CD14-positive monocyte (primary cell): ENCODE data around the gene AQP6. TPM values are rescaled to one million over a fixed set of nuclear protein-coding genes. Genes with fewer than 3 reads are reported as not detected.

ENCODE experiments used
- DNase-seq, 3 donors: peaks; one replicate each; pipeline ENCODE4 v3.0.0-alpha.2; 2011 to 2022
- H2AFZ ChIP-seq: 2 replicates; pipeline ENCODE4 v1.6.0; 2012; ENCODE audit warnings: mild to moderate bottlenecking, low read depth, low read length, inconsistent platforms; ENCODE audit not compliant: insufficient read depth, poor library complexity, severe bottlenecking
- H3K27ac ChIP-seq, 2 donors: 1 replicate in 1 of 2; 2 replicates in 1 of 2; pipeline ENCODE4 v1.5.1; 2012 to 2013; ENCODE audit warnings: low read length in 2 of 2, control low read depth in 1 of 2, inconsistent platforms in 1 of 2, low read depth in 1 of 2, mild to moderate bottlenecking in 1 of 2
- H3K27me3 ChIP-seq, 2 donors: one replicate each; pipeline versions ENCODE4 v1.6.0 to v1.6.1; 2011 to 2013; ENCODE audit warnings: low read length in 2 of 2; ENCODE audit not compliant: control insufficient read depth in 2 of 2, insufficient read depth in 2 of 2
- H3K36me3 ChIP-seq, 2 donors: replicated peaks in 1 of 2; 1 replicate in 1 of 2; 2 replicates in 1 of 2; pipeline versions ENCODE4 v1.5.1 to v1.6.1; 2012 to 2013; ENCODE audit warnings: low read length in 2 of 2, control low read depth in 1 of 2, inconsistent platforms in 1 of 2, mild to moderate bottlenecking in 1 of 2; ENCODE audit not compliant: insufficient read depth in 2 of 2, control insufficient read depth in 1 of 2
- H3K4me1 ChIP-seq, 2 donors: 1 replicate in 1 of 2; 2 replicates in 1 of 2; pipeline versions ENCODE4 v1.5.1 to v1.6.1; 2012 to 2013; ENCODE audit warnings: low read length in 2 of 2, control low read depth in 1 of 2, inconsistent platforms in 1 of 2, mild to moderate bottlenecking in 1 of 2, moderate library complexity in 1 of 2; ENCODE audit not compliant: insufficient read depth in 2 of 2, control insufficient read depth in 1 of 2
- H3K4me2 ChIP-seq: replicated peaks from 2 replicates; pipeline ENCODE3; 2012; ENCODE audit warnings: low read length, moderate library complexity, mild to moderate bottlenecking; ENCODE audit not compliant: poor library complexity, severe bottlenecking; ENCODE audit errors: extremely low read depth
- H3K4me3 ChIP-seq, 3 experiments: fragments of 200-600 bp in 1 of 3; sonication (generic) in 1 of 3; replicated peaks in 1 of 3; 1 replicate in 2 of 3; 2 replicates in 1 of 3; pipeline ENCODE4 v1.5.1; 2011 to 2013; ENCODE audit warnings: low read length in 3 of 3, mild to moderate bottlenecking in 3 of 3, control low read depth in 2 of 3, low read depth in 2 of 3, inconsistent platforms in 1 of 3, moderate library complexity in 1 of 3
- H3K79me2 ChIP-seq: 2 replicates; pipeline ENCODE4 v1.6.0; 2012; ENCODE audit warnings: mild to moderate bottlenecking, control low read depth, inconsistent platforms, low read length, moderate library complexity; ENCODE audit not compliant: insufficient read depth
- H3K9ac ChIP-seq: 2 replicates; pipeline ENCODE4 v1.6.0; 2017; ENCODE audit warnings: low read length, mild to moderate bottlenecking; ENCODE audit not compliant: insufficient read depth, poor library complexity, severe bottlenecking
- H3K9me3 ChIP-seq, 2 donors: replicated peaks in 1 of 2; 1 replicate in 1 of 2; 2 replicates in 1 of 2; pipeline versions ENCODE4 v1.5.1 to v1.6.1; 2012 to 2013; ENCODE audit warnings: low read length in 2 of 2, control low read depth in 1 of 2; ENCODE audit not compliant: control insufficient read depth in 1 of 2, insufficient read depth in 1 of 2
- H4K20me1 ChIP-seq: 2 replicates; pipeline ENCODE4 v1.6.0; 2012; ENCODE audit warnings: mild to moderate bottlenecking, low read length, control low read depth, moderate library complexity; ENCODE audit not compliant: insufficient read depth
- H3K27ac Mint-ChIP-seq, 7 donors: one replicate each; pipeline ENCODE4 v1.8.0; 2020; ENCODE audit warnings: mild to moderate bottlenecking in 7 of 7, mixed read lengths in 7 of 7, moderate library complexity in 6 of 7, inconsistent platforms in 2 of 7
- H3K27me3 Mint-ChIP-seq, 3 donors: one replicate each; pipeline ENCODE4 v1.8.0; 2021 to 2022; ENCODE audit warnings: low read depth in 3 of 3, mild to moderate bottlenecking in 3 of 3, mixed read lengths in 3 of 3, moderate library complexity in 3 of 3, inconsistent platforms in 1 of 3
- H3K36me3 Mint-ChIP-seq, 2 donors: one replicate each; pipeline ENCODE4 v1.8.0; 2020; ENCODE audit warnings: mixed read lengths in 2 of 2, inconsistent platforms in 1 of 2, mild to moderate bottlenecking in 1 of 2
- H3K4me1 Mint-ChIP-seq: one replicate; pipeline ENCODE4 v1.8.0; 2020; ENCODE audit warnings: mild to moderate bottlenecking, mixed read lengths
- H3K4me3 Mint-ChIP-seq, 2 donors: one replicate each; pipeline ENCODE4 v1.8.0; 2020; ENCODE audit warnings: mild to moderate bottlenecking in 2 of 2, mixed read lengths in 2 of 2, moderate library complexity in 1 of 2
- H3K9me3 Mint-ChIP-seq, 7 donors: one replicate each; pipeline ENCODE4 v1.8.0; 2020 to 2022; ENCODE audit warnings: mixed read lengths in 7 of 7, mild to moderate bottlenecking in 6 of 7, moderate library complexity in 6 of 7, inconsistent platforms in 2 of 7
- whole genome bisulfite sequencing: methylation state at CpG from one replicate; pipeline ENCODE4 v1.1.5; 2013; ENCODE audit warnings: missing lambda C conversion rate; ENCODE audit not compliant: insufficient coverage; 5-methylcytosine and 5-hydroxymethylcytosine counted together
- intact Hi-C, 2 donors: fragments of 100-400 bp; cut with micrococcal nuclease; formaldehyde crosslinking; loops; one replicate each; pipeline versions ENCODE4 v1.15.0 to v1.15.1; 2023
- polyA plus RNA-seq, 3 donors: library from polyadenylated mRNA; depleted of rRNA in 1 of 3; unstranded in 2 of 3; stranded (reverse) in 1 of 3; fragments of 300-500 nt in 2 of 3; fragments of >200 nt in 1 of 3; fragmentation: Illumina TruSeq in 2 of 3; gene quantifications; 1 replicate in 2 of 3; 2 replicates in 1 of 3; pipeline ENCODE4 v1.2.3, GENCODE V29; 2012 to 2021
- TF ChIP-seq, protein P1 (sequence below): fragments of 200-600 bp; IDR thresholded peaks from one replicate; pipeline ENCODE4 v1.8.0; 2022; ENCODE audit warnings: antibody characterized with exemption, mild to moderate bottlenecking

AQP6 gene
- polyA plus RNA-seq, 3 donors, result 0.04 TPM; not detected in 2

DNA sequence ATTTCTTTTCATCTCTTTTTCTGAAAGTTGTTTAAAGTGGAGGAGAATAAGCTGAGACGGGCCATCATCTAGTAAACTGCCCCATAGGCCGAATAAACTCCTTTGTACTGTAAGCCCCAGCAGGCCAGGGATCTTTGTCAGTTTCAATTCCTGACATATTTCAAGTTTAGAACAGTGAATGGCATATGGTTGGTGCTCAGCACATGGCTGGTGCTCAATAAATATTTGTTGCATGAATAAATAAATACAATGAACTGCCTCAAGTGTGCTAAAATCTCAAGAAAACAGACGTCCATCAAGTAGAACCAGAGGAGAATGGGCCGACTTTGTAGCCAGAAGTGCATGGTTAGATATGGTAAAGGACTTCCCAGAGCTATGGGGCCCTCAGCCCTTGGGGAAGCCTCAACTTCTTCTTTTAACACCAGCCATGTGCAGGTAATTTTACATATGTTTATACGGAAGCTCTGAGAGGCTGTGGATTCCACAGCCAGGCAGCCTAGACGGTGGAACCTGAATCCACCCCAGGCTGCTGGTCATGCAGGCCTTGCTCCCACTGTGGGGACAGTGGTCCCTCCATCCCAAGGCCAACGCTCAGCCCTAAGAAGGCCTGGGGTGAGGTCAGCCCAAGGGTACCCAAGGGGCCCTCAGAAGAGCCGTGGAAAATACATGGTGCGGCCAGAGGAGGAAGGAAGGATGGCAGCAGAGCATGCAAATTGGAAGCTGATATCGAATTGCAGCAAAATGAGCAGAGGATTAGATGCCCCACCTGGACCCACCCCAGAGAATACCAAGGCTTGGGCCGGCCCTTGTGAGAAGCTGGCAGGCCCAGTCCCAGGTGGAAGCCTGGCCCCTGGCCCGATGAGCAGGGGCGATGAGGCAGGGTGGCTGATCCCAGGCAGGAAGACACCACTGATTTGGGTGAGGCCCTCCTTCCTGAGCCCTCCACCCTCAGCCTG is 30.9 kb upstream of the AQP6 start:
- DNase-seq, result no peak
- peaks cover 28% of the 10 kb centered on the region for H3K4me1 Mint-ChIP-seq
- no peaks in the 10 kb centered on the region for H3K36me3 ChIP-seq
- WGBS, result 86% methylated on average over 8 of the region's 13 CpGs
- TF ChIP-seq, protein P1, sequence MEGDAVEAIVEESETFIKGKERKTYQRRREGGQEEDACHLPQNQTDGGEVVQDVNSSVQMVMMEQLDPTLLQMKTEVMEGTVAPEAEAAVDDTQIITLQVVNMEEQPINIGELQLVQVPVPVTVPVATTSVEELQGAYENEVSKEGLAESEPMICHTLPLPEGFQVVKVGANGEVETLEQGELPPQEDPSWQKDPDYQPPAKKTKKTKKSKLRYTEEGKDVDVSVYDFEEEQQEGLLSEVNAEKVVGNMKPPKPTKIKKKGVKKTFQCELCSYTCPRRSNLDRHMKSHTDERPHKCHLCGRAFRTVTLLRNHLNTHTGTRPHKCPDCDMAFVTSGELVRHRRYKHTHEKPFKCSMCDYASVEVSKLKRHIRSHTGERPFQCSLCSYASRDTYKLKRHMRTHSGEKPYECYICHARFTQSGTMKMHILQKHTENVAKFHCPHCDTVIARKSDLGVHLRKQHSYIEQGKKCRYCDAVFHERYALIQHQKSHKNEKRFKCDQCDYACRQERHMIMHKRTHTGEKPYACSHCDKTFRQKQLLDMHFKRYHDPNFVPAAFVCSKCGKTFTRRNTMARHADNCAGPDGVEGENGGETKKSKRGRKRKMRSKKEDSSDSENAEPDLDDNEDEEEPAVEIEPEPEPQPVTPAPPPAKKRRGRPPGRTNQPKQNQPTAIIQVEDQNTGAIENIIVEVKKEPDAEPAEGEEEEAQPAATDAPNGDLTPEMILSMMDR, result no peak
- no peak overlapping the region for H3K27ac Mint-ChIP-seq
- no peak overlapping the region for H3K27ac ChIP-seq
- no peak overlapping the region for H3K4me3 ChIP-seq
- no peak overlapping the region for H3K9ac ChIP-seq
- intact Hi-C loops, result no loop called here
- H3K4me2 ChIP-seq, result no peak overlapping the region
- peaks cover 0 to 2% (median 0%) of the 10 kb centered on the region in 7 donors for H3K9me3 Mint-ChIP-seq
- no peaks in the 10 kb centered on the region for H3K36me3 Mint-ChIP-seq
- peaks cover 24 to 48% (median 34%) of the 10 kb centered on the region in 3 donors for H3K27me3 Mint-ChIP-seq
- no peak overlapping the region for H3K4me3 Mint-ChIP-seq
- no peak overlapping the region for H2AFZ ChIP-seq
- no peaks in the 10 kb centered on the region for H3K79me2 ChIP-seq
- no peaks in the 10 kb centered on the region for H4K20me1 ChIP-seq
- peaks cover 0 to 34% of the 10 kb centered on the region in 2 donors for H3K27me3 ChIP-seq
- H3K4me1 ChIP-seq, result peaks cover 12 to 17% of the 10 kb centered on the region in 2 donors
- no peaks in the 10 kb centered on the region for H3K9me3 ChIP-seq

DNA sequence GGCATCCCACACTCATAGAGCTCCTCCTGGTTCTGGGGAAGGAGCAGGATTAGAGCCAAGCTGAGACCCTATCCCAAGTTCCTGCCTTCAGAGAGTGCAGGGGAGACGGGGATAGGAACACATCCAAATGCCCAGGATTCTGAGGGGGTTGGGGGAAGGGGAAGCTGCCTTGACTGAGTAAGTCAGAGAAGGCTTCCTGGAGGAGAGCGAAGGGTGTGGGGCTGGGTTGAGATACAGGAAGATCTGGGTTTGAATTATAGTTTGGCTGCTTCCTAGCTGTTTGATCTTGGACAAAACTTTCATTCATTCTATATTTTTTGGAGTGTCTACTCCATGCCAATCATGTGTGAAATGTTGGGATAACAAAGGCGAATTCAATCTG is 30.2 kb upstream of the AQP6 start:
- Histone ChIP-seq H2AFZ (no peak overlapping the region), H3K9me3 (no peaks in the 10 kb centered on the region), H3K9ac (no peak overlapping the region), H3K4me1 (peaks cover 12 to 17% of the 10 kb centered on the region in 2 donors), H3K36me3 (no peaks in the 10 kb centered on the region), H3K27ac (no peak overlapping the region), H4K20me1 (no peaks in the 10 kb centered on the region), H3K4me3 (no peak overlapping the region), H3K4me2 (no peak overlapping the region), H3K79me2 (no peaks in the 10 kb centered on the region), H3K27me3 (peaks cover 0 to 36% of the 10 kb centered on the region in 2 donors)
- H3K9me3 Mint-ChIP-seq, result peaks cover 0 to 2% (median 0%) of the 10 kb centered on the region in 7 donors
- peaks cover 29 to 54% (median 41%) of the 10 kb centered on the region in 3 donors for H3K27me3 Mint-ChIP-seq
- peak overlapping the region in 1 of 2 donors; percentile 37 for H3K4me3 Mint-ChIP-seq
- intact Hi-C loops, result no loop called here
- H3K27ac Mint-ChIP-seq, result peak overlapping the region in 1 of 7 donors; percentile 23
- peaks cover 28% of the 10 kb centered on the region for H3K4me1 Mint-ChIP-seq
- WGBS, result 100% methylated on average over 1 of the region's 3 CpGs
- no peaks in the 10 kb centered on the region for H3K36me3 Mint-ChIP-seq
- TF ChIP-seq, protein P1, result no peak
- no peak for DNase-seq
